HFF-Myc (cell line): ENCODE measurements around the gene MPEG1.

Source experiments
- DNase-seq: peaks from one replicate; pipeline ENCODE4 v3.0.0-alpha.2; 2011; ENCODE audit warnings: low read depth; ENCODE audit errors: extremely low read depth
- H3K4me3 ChIP-seq: replicated peaks from 2 replicates; pipeline ENCODE4 v1.5.1; 2011; ENCODE audit warnings: low read depth, mild to moderate bottlenecking, control low read depth, low read length
- CTCF ChIP-seq: IDR thresholded peaks from 2 replicates; pipeline ENCODE4 v1.5.1; 2012; ENCODE audit warnings: mild to moderate bottlenecking, low read depth, low read length, control low read depth; ENCODE audit errors: missing control alignments

MPEG1 gene

GRCh38 chr11:59212744-59213631, at the start of gene MPEG1:
Gene MPEG1 (minus strand): TSS chr11:59212927. CDS start chr11:59212865, 62 bp downstream.
- H3K4me3 ChIP-seq = no peak within 1 kb of the TSS
- DNase-seq = no peak
- no peak for TF ChIP-seq CTCF

- H3K4me3 ChIP-seq = no peak overlapping the region
- no peak for TF ChIP-seq CTCF
- no peak for DNase-seq
These were observed 49.6 kb upstream of the MPEG1 start for GRCh38 chr11:59262177-59262818.

GRCh38 chr11:59261150-59261549, 48.4 kb upstream of the MPEG1 start:
- H3K4me3 ChIP-seq = no peak overlapping the region
- no peak for DNase-seq
- no peak for TF ChIP-seq CTCF

- H3K4me3 ChIP-seq = no peak overlapping the region
- no peak for DNase-seq
- no peak for TF ChIP-seq CTCF
These were observed 47.2 kb upstream of the MPEG1 start for GRCh38 chr11:59259867-59260475.

GRCh38 chr11:59259047-59259446, 46.3 kb upstream of the MPEG1 start:
- no peak for DNase-seq
- no peak for TF ChIP-seq CTCF
- H3K4me3 ChIP-seq = no peak overlapping the region

- no peak for DNase-seq
- H3K4me3 ChIP-seq = no peak overlapping the region
- no peak for TF ChIP-seq CTCF
These were observed 42.6 kb upstream of the MPEG1 start for GRCh38 chr11:59255281-59255680.
